Mammary epithelial cell (primary cell): ENCODE data around the gene CHST1.

ENCODE experiments used
- CTCF ChIP-seq, 2 donors: IDR thresholded peaks in 1 of 2; conservative IDR thresholded peaks in 1 of 2; 2 replicates each; pipeline ENCODE4 v1.5.1; 2011 to 2012; ENCODE audit warnings: inconsistent platforms in 2 of 2, low read length in 2 of 2, mild to moderate bottlenecking in 2 of 2, control low read depth in 1 of 2, low read depth in 1 of 2; ENCODE audit not compliant: insufficient read depth in 1 of 2; ENCODE audit errors: extremely low read depth in 1 of 2
- EZH2 ChIP-seq: IDR thresholded peaks from 2 replicates; pipeline ENCODE4 v1.6.1; 2012; ENCODE audit warnings: low read length, inconsistent platforms, borderline replicate concordance

- TF ChIP-seq CTCF (conservative IDR thresholded peaks at IDR 0.05 in 1 of 2, IDR thresholded peaks at IDR 0.05 in 1 of 2; ENCODE audit: extremely low read depth in 1 of 2, insufficient read depth in 1 of 2, low read depth in 1 of 2, low read length in 2 of 2), result no peak
- no peak for TF ChIP-seq EZH2
Measured at GRCh38 chr11:45614196-45614828, 51.1 kb downstream of the CHST1 start.
